ENCODE data around the gene NEAT1. TPM values are rescaled to one million over a fixed set of nuclear protein-coding genes. Genes with fewer than 3 reads are reported as not detected.

The NEAT1 gene
- total RNA-seq, 1 donor from 2014 or later = 23.7 TPM

Other genes with a start within 250 kb of the NEAT1 start
- gene CAPN1, start 240.9 kb upstream of the NEAT1 start, total RNA-seq = 81.3 and 88.1 TPM in 2 replicates
- 4.7 and 5.7 TPM in 2 replicates for gene POLA2, start 160.8 kb upstream of the NEAT1 start, total RNA-seq
- gene CDC42EP2, start 107.9 kb upstream of the NEAT1 start, total RNA-seq = 6.4 and 7.8 TPM in 2 replicates
- gene DPF2, start 88.9 kb upstream of the NEAT1 start, total RNA-seq = 18.5 and 32.1 TPM in 2 replicates
- gene TIGD3, start 68.0 kb upstream of the NEAT1 start, total RNA-seq = under 0.01 and 0.26 TPM in 2 replicates
- 1.6 and 1.7 TPM in 2 replicates for gene SLC25A45, start 40.2 kb upstream of the NEAT1 start, total RNA-seq
- 75.4 and 85.1 TPM in 2 replicates for gene FRMD8, start 36.2 kb upstream of the NEAT1 start, total RNA-seq
- 1,844 and 2,565 TPM in 2 replicates for gene MALAT1, start 76.2 kb downstream of the NEAT1 start, total RNA-seq
- gene SCYL1, start 102.3 kb downstream of the NEAT1 start, total RNA-seq = 41.8 and 55.9 TPM in 2 replicates
- 13.1 and 41.7 TPM in 2 replicates for gene LTBP3, start 135.6 kb downstream of the NEAT1 start, total RNA-seq
- gene ZNRD2, start 147.7 kb downstream of the NEAT1 start, total RNA-seq = 37.6 and 37.7 TPM in 2 replicates
- gene FAM89B, start 149.7 kb downstream of the NEAT1 start, total RNA-seq = 12.2 and 23.8 TPM in 2 replicates
- gene EHBP1L1, start 153.3 kb downstream of the NEAT1 start, total RNA-seq = 2.5 and 4.7 TPM in 2 replicates
- under 0.01 and 0.13 TPM in 2 replicates for gene KCNK7, start 173.0 kb downstream of the NEAT1 start, total RNA-seq
- 57.1 and 78.8 TPM in 2 replicates for gene MAP3K11, start 191.4 kb downstream of the NEAT1 start, total RNA-seq
- gene PCNX3, start 193.0 kb downstream of the NEAT1 start, total RNA-seq = 10.4 and 17.6 TPM in 2 replicates
- 54.0 and 56.0 TPM in 2 replicates for gene SIPA1, start 215.3 kb downstream of the NEAT1 start, total RNA-seq
- 8.7 and 16.3 TPM in 2 replicates for gene RELA, start 240.1 kb downstream of the NEAT1 start, total RNA-seq

Measured in dermis microvascular lymphatic vessel endothelial cell (primary cell).